H9 (cell line): Measurements from ENCODE around the gene TMEM250. TPM values are rescaled to one million over a fixed set of nuclear protein-coding genes. Genes with fewer than 3 reads are reported as not detected.

Experiments used
- DNase-seq: peaks from one replicate; pipeline ENCODE4 v3.0.0-alpha.2; 2017
- H2AFZ ChIP-seq: one replicate; pipeline ENCODE4 v1.6.1; 2013; ENCODE audit warnings: mild to moderate bottlenecking, low read length, control low read depth, moderate library complexity
- H2AK5ac ChIP-seq: 2 replicates; pipeline ENCODE4 v1.6.1; 2013; ENCODE audit warnings: low read length, control low read depth, mixed read lengths; ENCODE audit not compliant: insufficient read length
- H2BK120ac ChIP-seq: one replicate; pipeline ENCODE4 v1.6.1; 2013; ENCODE audit warnings: low read depth, mild to moderate bottlenecking, low read length, control low read depth, inconsistent platforms; ENCODE audit not compliant: poor library complexity, severe bottlenecking
- H2BK12ac ChIP-seq: 2 replicates; pipeline ENCODE4 v1.6.1; 2013; ENCODE audit warnings: low read length, control low read depth, mixed read lengths, low read depth; ENCODE audit not compliant: insufficient read length
- H2BK15ac ChIP-seq: 2 replicates; pipeline ENCODE4 v1.6.1; 2013; ENCODE audit warnings: low read depth, low read length, control low read depth
- H2BK20ac ChIP-seq: one replicate; pipeline ENCODE4 v1.6.1; 2013; ENCODE audit warnings: low read depth, mild to moderate bottlenecking, low read length, control low read depth, inconsistent platforms; ENCODE audit not compliant: poor library complexity, severe bottlenecking
- H2BK5ac ChIP-seq: 2 replicates; pipeline ENCODE4 v1.6.1; 2013; ENCODE audit warnings: low read length, control low read depth, mixed read lengths; ENCODE audit not compliant: insufficient read length
- H3K14ac ChIP-seq: 2 replicates; pipeline ENCODE4 v1.6.1; 2013; ENCODE audit warnings: low read length, control low read depth; ENCODE audit not compliant: insufficient read depth
- H3K18ac ChIP-seq: 2 replicates; pipeline ENCODE4 v1.6.1; 2013; ENCODE audit warnings: low read depth, mild to moderate bottlenecking, mixed read lengths, low read length, control low read depth; ENCODE audit not compliant: insufficient read length
- H3K23ac ChIP-seq: 2 replicates; pipeline ENCODE4 v1.6.1; 2013; ENCODE audit warnings: low read length, control low read depth, mixed read lengths, low read depth; ENCODE audit not compliant: insufficient read length
- H3K23me2 ChIP-seq: 2 replicates; pipeline ENCODE4 v1.6.1; 2013; ENCODE audit warnings: low read depth, mild to moderate bottlenecking, mixed read lengths, low read length, control low read depth; ENCODE audit not compliant: insufficient read length, poor library complexity, severe bottlenecking
- H3K27ac ChIP-seq: 2 replicates; pipeline ENCODE4 v1.5.1; 2013; ENCODE audit warnings: low read length, control low read depth, mixed read lengths, low read depth; ENCODE audit not compliant: insufficient read length
- H3K27me3 ChIP-seq: 2 replicates; pipeline ENCODE4 v1.6.1; 2013; ENCODE audit warnings: low read length, control low read depth, inconsistent platforms; ENCODE audit not compliant: insufficient read depth
- H3K4ac ChIP-seq: 2 replicates; pipeline ENCODE4 v1.6.1; 2013; ENCODE audit warnings: low read depth, mild to moderate bottlenecking, control low read depth, inconsistent platforms, low read length, moderate library complexity
- H3K4me1 ChIP-seq: 2 replicates; pipeline ENCODE4 v1.6.1; 2013; ENCODE audit warnings: low read length, control low read depth, inconsistent platforms; ENCODE audit not compliant: insufficient read depth
- H3K4me2 ChIP-seq: 2 replicates; pipeline ENCODE4 v1.6.1; 2013; ENCODE audit warnings: low read length, control low read depth, mixed read lengths; ENCODE audit not compliant: insufficient read length, insufficient read depth
- H3K56ac ChIP-seq: 2 replicates; pipeline ENCODE4 v1.6.1; 2013; ENCODE audit warnings: low read depth, mild to moderate bottlenecking, mixed read lengths, low read length, control low read depth; ENCODE audit not compliant: insufficient read length
- H3K79me1 ChIP-seq: 2 replicates; pipeline ENCODE4 v1.6.1; 2013; ENCODE audit warnings: low read depth, mild to moderate bottlenecking, moderate library complexity, low read length, control low read depth, inconsistent platforms; ENCODE audit not compliant: insufficient read depth, poor library complexity, severe bottlenecking
- H3K79me2 ChIP-seq: 2 replicates; pipeline ENCODE4 v1.6.1; 2013; ENCODE audit warnings: low read length, control low read depth, inconsistent platforms; ENCODE audit not compliant: insufficient read depth
- H3K9ac ChIP-seq: 2 replicates; pipeline ENCODE4 v1.6.1; 2013; ENCODE audit warnings: low read length, control low read depth, mixed read lengths; ENCODE audit not compliant: insufficient read length; ENCODE audit errors: extremely low read depth
- H3K9me3 ChIP-seq: one replicate; pipeline ENCODE4 v1.6.1; 2013; ENCODE audit warnings: low read depth, low read length, inconsistent platforms; ENCODE audit not compliant: control insufficient read depth
- H3T11ph ChIP-seq: one replicate; pipeline ENCODE4 v1.6.1; 2013; ENCODE audit warnings: mild to moderate bottlenecking, low read length, control low read depth, inconsistent platforms
- H4K20me1 ChIP-seq: one replicate; pipeline ENCODE4 v1.6.1; 2013; ENCODE audit not compliant: control insufficient read depth, insufficient read length, insufficient read depth
- H4K5ac ChIP-seq: 2 replicates; pipeline ENCODE4 v1.6.1; 2013; ENCODE audit warnings: low read depth, mild to moderate bottlenecking, mixed read lengths, low read length, control low read depth; ENCODE audit not compliant: insufficient read length
- H4K8ac ChIP-seq: replicated peaks from 2 replicates; pipeline ENCODE4 v1.6.1; 2013; ENCODE audit warnings: low read length, control low read depth, mixed read lengths, low read depth; ENCODE audit not compliant: insufficient read length
- H4K91ac ChIP-seq: 2 replicates; pipeline ENCODE4 v1.6.1; 2013; ENCODE audit warnings: low read depth, mild to moderate bottlenecking, moderate library complexity, mixed read lengths, low read length, control low read depth; ENCODE audit not compliant: insufficient read length
- H3K27ac Mint-ChIP-seq, 3 experiments: 2 replicates in 2 of 3; 3 replicates in 1 of 3; pipeline ENCODE4 v1.8.0; 2020 to 2021; ENCODE audit warnings: mixed read lengths in 3 of 3, mild to moderate bottlenecking in 1 of 3, moderate library complexity in 1 of 3
- H3K27me3 Mint-ChIP-seq: 2 replicates; pipeline ENCODE4 v1.8.0; 2021; ENCODE audit warnings: low read depth, mild to moderate bottlenecking, moderate library complexity, mixed read lengths
- H3K36me3 Mint-ChIP-seq, 3 experiments: 2 replicates in 2 of 3; 3 replicates in 1 of 3; pipeline ENCODE4 v1.8.0; 2020 to 2021; ENCODE audit warnings: low read depth in 3 of 3, mixed read lengths in 3 of 3; ENCODE audit not compliant: insufficient read depth in 1 of 3
- H3K4me1 Mint-ChIP-seq, 2 experiments: 2 replicates each; pipeline ENCODE4 v1.8.0; 2020; ENCODE audit warnings: mixed read lengths in 2 of 2
- H3K4me3 Mint-ChIP-seq, 2 experiments: 2 replicates in 1 of 2; 3 replicates in 1 of 2; pipeline ENCODE4 v1.8.0; 2020 to 2021; ENCODE audit warnings: mild to moderate bottlenecking in 2 of 2, mixed read lengths in 2 of 2, moderate library complexity in 1 of 2
- H3K9me3 Mint-ChIP-seq, 2 experiments: 2 replicates in 1 of 2; 3 replicates in 1 of 2; pipeline ENCODE4 v1.8.0; 2020; ENCODE audit warnings: mild to moderate bottlenecking in 2 of 2, mixed read lengths in 2 of 2, moderate library complexity in 1 of 2
- WGBS: extraction: QIAGEN DNeasy Blood & Tissue Kit; methylation state at CpG from one replicate; pipeline ENCODE4 v1.1.7; 2013; ENCODE audit warnings: missing lambda C conversion rate, low lambda C conversion rate, mixed read lengths; ENCODE audit not compliant: insufficient read length; ENCODE audit errors: extremely low coverage; 5-methylcytosine and 5-hydroxymethylcytosine counted together
- total RNA-seq: library from RNA; stranded (reverse); gene quantifications from 2 replicates; pipeline ENCODE4 v1.2.1, GENCODE V29; 2021
- TF ChIP-seq, protein P1 (sequence below): fragments of 200-600 bp; sonication (generic); conservative IDR thresholded peaks from 3 replicates; pipeline ENCODE4 v1.8.0; 2021; ENCODE audit warnings: antibody characterized with exemption, mild to moderate bottlenecking

TMEM250 gene
- total RNA-seq, 1 experiment from 2014 or later, result 48.1 TPM

DNA sequence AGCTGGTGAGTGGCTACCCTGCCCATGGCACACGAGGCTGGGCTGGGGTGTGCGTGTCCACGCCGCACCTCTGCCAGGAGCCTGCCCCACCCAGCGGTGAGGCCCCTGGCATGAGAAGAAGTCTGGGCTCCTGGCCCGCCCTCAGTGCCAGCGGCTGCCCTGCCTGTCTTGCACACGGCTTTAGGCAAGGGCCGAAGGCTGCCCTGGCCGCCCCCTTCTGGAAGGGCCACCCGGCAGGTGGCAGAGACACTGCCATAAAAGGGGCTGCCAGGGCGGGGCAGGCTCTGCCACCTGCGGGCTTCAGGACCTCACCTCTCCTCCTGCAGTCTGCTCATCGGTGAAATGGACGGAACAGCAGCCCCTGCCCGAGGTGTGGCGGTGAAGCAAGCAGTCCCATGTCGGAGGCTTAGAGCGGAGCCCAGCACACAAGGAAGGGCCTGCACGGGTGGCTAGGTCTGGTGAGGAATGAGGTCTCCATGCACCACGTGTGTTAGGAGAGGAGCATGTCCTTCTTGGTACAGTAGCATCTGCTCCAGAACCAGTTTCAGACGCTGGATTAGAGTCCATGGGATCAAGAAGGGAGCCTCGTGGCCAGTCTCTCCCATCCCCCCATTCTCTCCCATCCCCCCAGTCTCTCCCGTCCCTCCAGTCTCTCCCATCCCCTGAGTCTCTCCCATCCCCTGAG, 34.8 kb upstream of the TMEM250 start:
- Histone ChIP-seq H4K91ac (no peak overlapping the region), H3K18ac (no peak overlapping the region), H3K4ac (no peak overlapping the region), H2AFZ (no peak overlapping the region), H3K4me1 (no peaks in the 10 kb centered on the region; the same call in 1 of the 2 replicates), H3K23ac (no peak overlapping the region), H4K20me1 (no peaks in the 10 kb centered on the region), H2BK15ac (no peak overlapping the region), H3K9ac (no peak overlapping the region), H3K79me1 (no peaks in the 10 kb centered on the region), H2BK120ac (no peak overlapping the region), H3K27me3 (no peaks in the 10 kb centered on the region), H3T11ph (no peak overlapping the region), H2BK5ac (no peak overlapping the region), H4K8ac (no peak overlapping the region), H3K14ac (no peak overlapping the region), H3K27ac (no peak overlapping the region), H4K5ac (no peak overlapping the region), H3K79me2 (no peaks in the 10 kb centered on the region), H3K56ac (no peak overlapping the region), H3K4me2 (no peak overlapping the region), H2BK12ac (no peak overlapping the region), H3K9me3 (no peaks in the 10 kb centered on the region), H3K23me2 (no peaks in the 10 kb centered on the region), H2BK20ac (no peak overlapping the region), H2AK5ac (no peak overlapping the region)
- H3K27ac Mint-ChIP-seq, result no peak overlapping the region
- no CpG with 5 or more reads among the region's 24 CpGs for WGBS
- H3K36me3 Mint-ChIP-seq, result no peaks in the 10 kb centered on the region; a peak in 1 of 7 replicates
- H3K4me1 Mint-ChIP-seq, result peaks cover 3 to 7% of the 10 kb centered on the region in 2 experiments; a peak in 3 of 4 replicates
- TF ChIP-seq, protein P1, sequence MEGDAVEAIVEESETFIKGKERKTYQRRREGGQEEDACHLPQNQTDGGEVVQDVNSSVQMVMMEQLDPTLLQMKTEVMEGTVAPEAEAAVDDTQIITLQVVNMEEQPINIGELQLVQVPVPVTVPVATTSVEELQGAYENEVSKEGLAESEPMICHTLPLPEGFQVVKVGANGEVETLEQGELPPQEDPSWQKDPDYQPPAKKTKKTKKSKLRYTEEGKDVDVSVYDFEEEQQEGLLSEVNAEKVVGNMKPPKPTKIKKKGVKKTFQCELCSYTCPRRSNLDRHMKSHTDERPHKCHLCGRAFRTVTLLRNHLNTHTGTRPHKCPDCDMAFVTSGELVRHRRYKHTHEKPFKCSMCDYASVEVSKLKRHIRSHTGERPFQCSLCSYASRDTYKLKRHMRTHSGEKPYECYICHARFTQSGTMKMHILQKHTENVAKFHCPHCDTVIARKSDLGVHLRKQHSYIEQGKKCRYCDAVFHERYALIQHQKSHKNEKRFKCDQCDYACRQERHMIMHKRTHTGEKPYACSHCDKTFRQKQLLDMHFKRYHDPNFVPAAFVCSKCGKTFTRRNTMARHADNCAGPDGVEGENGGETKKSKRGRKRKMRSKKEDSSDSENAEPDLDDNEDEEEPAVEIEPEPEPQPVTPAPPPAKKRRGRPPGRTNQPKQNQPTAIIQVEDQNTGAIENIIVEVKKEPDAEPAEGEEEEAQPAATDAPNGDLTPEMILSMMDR, result no peak
- peaks cover 0 to 3% of the 10 kb centered on the region in 2 experiments; a peak in 2 of 5 replicates for H3K9me3 Mint-ChIP-seq
- no peak for DNase-seq
- H3K4me3 Mint-ChIP-seq, result no peak overlapping the region
- H3K27me3 Mint-ChIP-seq, result peaks cover 16% of the 10 kb centered on the region
